Measurements from ENCODE around the gene CDC42BPB.

The CDC42BPB gene

DNA sequence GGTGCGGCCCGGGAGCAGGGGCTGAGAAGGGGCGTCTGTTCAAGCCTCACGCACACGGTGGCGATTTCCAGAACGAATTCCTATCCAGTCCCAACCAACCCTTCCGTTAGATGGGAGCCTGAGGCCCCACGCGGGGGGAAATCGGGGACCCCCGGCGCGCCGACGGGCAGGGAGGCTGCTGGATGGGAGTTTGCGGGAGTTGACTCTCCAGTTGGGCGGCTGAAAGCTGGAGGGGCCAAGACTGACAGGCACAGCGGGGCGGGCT is 47.0 kb upstream of the CDC42BPB start:
- H3K36me3 ChIP-seq (ENCODE audit: control insufficient read depth, low read length) = no peaks in the 10 kb centered on the region
- no peak overlapping the region for H3K4me3 ChIP-seq (ENCODE audit: low read length)
- H3K27ac ChIP-seq (ENCODE audit: low read depth, low read length) = no peak overlapping the region
- H3K4me2 ChIP-seq (ENCODE audit: low read length) = no peak overlapping the region
- no peaks in the 10 kb centered on the region for H4K20me1 ChIP-seq (ENCODE audit: control insufficient read depth, insufficient read depth, low read depth, low read length)
- H3K79me2 ChIP-seq (ENCODE audit: control insufficient read depth, low read length) = no peaks in the 10 kb centered on the region
- TF ChIP-seq CTCF (IDR thresholded peaks at IDR 0.05; ENCODE audit: low read depth, low read length, poor library complexity, severe bottlenecking) (no peak), EZH2phosphoT487 (IDR thresholded peaks at IDR 0.05; ENCODE audit: borderline replicate concordance, low read length) (no peak)
- H3K27me3 ChIP-seq (ENCODE audit: control insufficient read depth, low read length) = peaks cover 10% of the 10 kb centered on the region
- H3K4me1 ChIP-seq (ENCODE audit: control insufficient read depth, low read length) = peaks cover 60% of the 10 kb centered on the region
- H3F3A ChIP-seq (ENCODE audit: control insufficient read depth, insufficient read depth) = no peaks in the 10 kb centered on the region
- no peaks in the 10 kb centered on the region for H3K9me2 ChIP-seq (replicated peaks; ENCODE audit: control insufficient read depth, low read length)
- no peaks in the 10 kb centered on the region for H3K9me3 ChIP-seq (ENCODE audit: control insufficient read depth, insufficient read depth, low read length)

GRCh38 chr14:103103461-103104388 is 46.4 kb upstream of the CDC42BPB start:
- no peak overlapping the region for H3K4me2 ChIP-seq (ENCODE audit: low read length)
- no peak overlapping the region for H3K4me3 ChIP-seq (ENCODE audit: low read length)
- no peaks in the 10 kb centered on the region for H3K79me2 ChIP-seq (ENCODE audit: control insufficient read depth, low read length)
- peaks cover 58% of the 10 kb centered on the region for H3K4me1 ChIP-seq (ENCODE audit: control insufficient read depth, low read length)
- no peaks in the 10 kb centered on the region for H3K9me3 ChIP-seq (ENCODE audit: control insufficient read depth, insufficient read depth, low read length)
- no peak for TF ChIP-seq EZH2phosphoT487 (IDR thresholded peaks at IDR 0.05; ENCODE audit: borderline replicate concordance, low read length)
- TF ChIP-seq CTCF (IDR thresholded peaks at IDR 0.05; ENCODE audit: low read depth, low read length, poor library complexity, severe bottlenecking) = no peak
- no peaks in the 10 kb centered on the region for H3K36me3 ChIP-seq (ENCODE audit: control insufficient read depth, low read length)
- no peaks in the 10 kb centered on the region for H3F3A ChIP-seq (ENCODE audit: control insufficient read depth, insufficient read depth)
- H4K20me1 ChIP-seq (ENCODE audit: control insufficient read depth, insufficient read depth, low read depth, low read length) = no peaks in the 10 kb centered on the region
- no peaks in the 10 kb centered on the region for H3K9me2 ChIP-seq (replicated peaks; ENCODE audit: control insufficient read depth, low read length)
- no peak overlapping the region for H3K27ac ChIP-seq (ENCODE audit: low read depth, low read length)
- peaks cover 10% of the 10 kb centered on the region for H3K27me3 ChIP-seq (ENCODE audit: control insufficient read depth, low read length)

- no peaks in the 10 kb centered on the region for H4K20me1 ChIP-seq (ENCODE audit: control insufficient read depth, insufficient read depth, low read depth, low read length)
- H3F3A ChIP-seq (ENCODE audit: control insufficient read depth, insufficient read depth) = no peaks in the 10 kb centered on the region
- no peak overlapping the region for H3K4me3 ChIP-seq (ENCODE audit: low read length)
- no peaks in the 10 kb centered on the region for H3K79me2 ChIP-seq (ENCODE audit: control insufficient read depth, low read length)
- no peak for TF ChIP-seq EZH2phosphoT487 (IDR thresholded peaks at IDR 0.05; ENCODE audit: borderline replicate concordance, low read length)
- no peak for TF ChIP-seq CTCF (IDR thresholded peaks at IDR 0.05; ENCODE audit: low read depth, low read length, poor library complexity, severe bottlenecking)
- H3K4me2 ChIP-seq (ENCODE audit: low read length) = no peak overlapping the region
- H3K9me2 ChIP-seq (replicated peaks; ENCODE audit: control insufficient read depth, low read length) = no peaks in the 10 kb centered on the region
- peaks cover 10% of the 10 kb centered on the region for H3K27me3 ChIP-seq (ENCODE audit: control insufficient read depth, low read length)
- no peaks in the 10 kb centered on the region for H3K36me3 ChIP-seq (ENCODE audit: control insufficient read depth, low read length)
- H3K9me3 ChIP-seq (ENCODE audit: control insufficient read depth, insufficient read depth, low read length) = no peaks in the 10 kb centered on the region
- peaks cover 48% of the 10 kb centered on the region for H3K4me1 ChIP-seq (ENCODE audit: control insufficient read depth, low read length)
- no peak overlapping the region for H3K27ac ChIP-seq (ENCODE audit: low read depth, low read length)
Measured at GRCh38 chr14:103102689-103103260, 45.4 kb upstream of the CDC42BPB start.

All from DOHH2 (cell line).